KMS-11 (cell line): ENCODE data around the gene TMEM151A.

ENCODE experiments used
- H2AFZ ChIP-seq: fragments of 200-600 bp; sonication (generic); 2 replicates; pipeline ENCODE4 v1.6.1; 2016; ENCODE audit warnings: antibody characterized with exemption, mixed run types, low read depth
- H3K27ac ChIP-seq: fragments of 200-600 bp; sonication (generic); 2 replicates; pipeline ENCODE4 v1.6.1; 2016; ENCODE audit warnings: mild to moderate bottlenecking, mixed run types
- H3K27me3 ChIP-seq: fragments of 200-600 bp; sonication (generic); 2 replicates; pipeline ENCODE4 v1.6.1; 2017; ENCODE audit warnings: mild to moderate bottlenecking, low read depth, mixed run types, moderate library complexity; ENCODE audit not compliant: insufficient read depth
- H3K36me3 ChIP-seq: fragments of 200-600 bp; sonication (generic); 2 replicates; pipeline ENCODE4 v1.6.1; 2017; ENCODE audit warnings: mild to moderate bottlenecking, mixed run types; ENCODE audit not compliant: insufficient read depth
- H3K4me1 ChIP-seq: fragments of 200-600 bp; sonication (generic); 2 replicates; pipeline ENCODE4 v1.6.1; 2016; ENCODE audit warnings: mild to moderate bottlenecking, low read depth, mixed run types; ENCODE audit not compliant: poor library complexity, severe bottlenecking
- H3K4me2 ChIP-seq: fragments of 200-600 bp; sonication (generic); 2 replicates; pipeline ENCODE4 v1.7.0; 2016; ENCODE audit warnings: mild to moderate bottlenecking, mixed run types
- H3K4me3 ChIP-seq: fragments of 200-600 bp; sonication (generic); IDR thresholded peaks from 2 replicates; pipeline ENCODE4 v1.6.1; 2017; ENCODE audit warnings: low read depth, low read length, mixed read lengths; ENCODE audit not compliant: insufficient read depth
- H3K79me2 ChIP-seq: fragments of 200-600 bp; sonication (generic); 2 replicates; pipeline ENCODE4 v1.6.1; 2016; ENCODE audit warnings: low read depth, mixed run types; ENCODE audit not compliant: insufficient read depth
- H3K9ac ChIP-seq: fragments of 200-600 bp; sonication (generic); 2 replicates; pipeline ENCODE4 v1.6.1; 2016; ENCODE audit warnings: mild to moderate bottlenecking, mixed run types
- H4K20me1 ChIP-seq: fragments of 200-600 bp; sonication (generic); 2 replicates; pipeline ENCODE4 v1.6.1; 2016; ENCODE audit warnings: mild to moderate bottlenecking, mixed run types; ENCODE audit not compliant: insufficient read depth
- CTCF ChIP-seq: fragments of 200-600 bp; sonication (generic); conservative IDR thresholded peaks from 2 replicates; pipeline ENCODE4 v1.6.1; 2017; ENCODE audit warnings: low read depth, mild to moderate bottlenecking, antibody characterized with exemption, low read length, moderate library complexity, mixed read lengths

Gene TMEM151A

GRCh38 chr11:66265531-66266377 lies 25.9 kb upstream of the TMEM151A start:
- Histone ChIP-seq H4K20me1 (no peaks in the 10 kb centered on the region), H3K27ac (no peak overlapping the region), H3K79me2 (peaks cover 21% of the 10 kb centered on the region), H3K4me3 (no peak overlapping the region), H3K4me1 (peaks cover 19% of the 10 kb centered on the region), H3K36me3 (no peaks in the 10 kb centered on the region), H3K9ac (no peak overlapping the region), H3K4me2 (no peak overlapping the region), H2AFZ (no peak overlapping the region), H3K27me3 (no peaks in the 10 kb centered on the region)
- no peak for TF ChIP-seq CTCF

GRCh38 chr11:66266378-66267038 lies 25.2 kb upstream of the TMEM151A start:
- Histone ChIP-seq H2AFZ (no peak overlapping the region), H3K9ac (no peak overlapping the region), H3K4me1 (peaks cover 21% of the 10 kb centered on the region), H3K27me3 (no peaks in the 10 kb centered on the region), H3K79me2 (peaks cover 28% of the 10 kb centered on the region), H4K20me1 (no peaks in the 10 kb centered on the region), H3K4me3 (no peak overlapping the region), H3K4me2 (no peak overlapping the region), H3K36me3 (no peaks in the 10 kb centered on the region), H3K27ac (no peak overlapping the region)
- no peak for TF ChIP-seq CTCF

- no peak for TF ChIP-seq CTCF
- no peaks in the 10 kb centered on the region for H4K20me1 ChIP-seq
- H3K4me2 ChIP-seq = peak overlapping the region; percentile 45; the same call in 1 of the 2 replicates
- no peak overlapping the region for H3K27ac ChIP-seq
- H2AFZ ChIP-seq = no peak overlapping the region
- H3K4me3 ChIP-seq = no peak overlapping the region
- peaks cover 21% of the 10 kb centered on the region for H3K4me1 ChIP-seq
- no peaks in the 10 kb centered on the region for H3K27me3 ChIP-seq
- H3K9ac ChIP-seq = no peak overlapping the region
- no peaks in the 10 kb centered on the region for H3K36me3 ChIP-seq
- H3K79me2 ChIP-seq = peaks cover 31% of the 10 kb centered on the region
Measured at GRCh38 chr11:66267039-66267378, 24.7 kb upstream of the TMEM151A start.

- Histone ChIP-seq H3K27ac (peak overlapping the region; percentile 68), H3K36me3 (no peaks in the 10 kb centered on the region), H2AFZ (peak overlapping the region; percentile 58; the same call in 1 of the 2 replicates), H4K20me1 (no peaks in the 10 kb centered on the region), H3K4me2 (peak overlapping the region; percentile 69), H3K79me2 (peaks cover 31% of the 10 kb centered on the region), H3K4me1 (peaks cover 21% of the 10 kb centered on the region), H3K4me3 (peak overlapping the region; percentile 1), H3K27me3 (no peaks in the 10 kb centered on the region), H3K9ac (peak overlapping the region; percentile 41)
- TF ChIP-seq CTCF = no peak
Measured at GRCh38 chr11:66267379-66268243, 24.1 kb upstream of the TMEM151A start.
